22Rv1 (cell line): ENCODE results near the gene HGS.

Experiments
- H3K27ac ChIP-seq: fragments of 450-650 bp; 2 replicates; pipeline ENCODE4 v1.5.1; 2017
- ZFX ChIP-seq: fragments of 450-650 bp; IDR thresholded peaks from 2 replicates; pipeline ENCODE4 v1.6.1; 2017; ENCODE audit warnings: antibody characterized with exemption, borderline replicate concordance
- TF ChIP-seq, protein P1 (sequence below): fragments of 450-650 bp; IDR thresholded peaks from 2 replicates; pipeline ENCODE4 v1.5.1; 2017; ENCODE audit warnings: mild to moderate bottlenecking

HGS gene

DNA sequence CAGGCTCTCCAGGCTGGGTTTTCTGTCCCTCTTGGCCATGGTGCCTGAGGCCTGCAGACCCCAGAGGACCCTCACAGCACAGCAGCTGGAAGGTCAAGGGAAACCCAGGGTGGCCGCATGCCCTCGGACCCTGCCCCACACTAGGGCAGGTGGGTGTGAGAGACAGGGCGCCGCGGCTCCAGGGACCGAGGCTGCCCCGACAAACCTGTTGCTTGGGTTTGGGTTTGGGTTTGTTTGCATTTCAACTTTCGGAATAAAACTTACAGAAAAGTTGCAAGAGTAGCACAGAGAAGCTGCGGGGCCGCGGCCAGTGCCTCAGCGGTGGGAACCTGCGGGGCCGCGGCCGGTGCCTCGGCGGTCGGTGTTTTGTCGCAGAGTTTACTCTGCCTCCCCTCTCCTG is 7.8 kb downstream of the HGS start:
- TF ChIP-seq, protein P1, sequence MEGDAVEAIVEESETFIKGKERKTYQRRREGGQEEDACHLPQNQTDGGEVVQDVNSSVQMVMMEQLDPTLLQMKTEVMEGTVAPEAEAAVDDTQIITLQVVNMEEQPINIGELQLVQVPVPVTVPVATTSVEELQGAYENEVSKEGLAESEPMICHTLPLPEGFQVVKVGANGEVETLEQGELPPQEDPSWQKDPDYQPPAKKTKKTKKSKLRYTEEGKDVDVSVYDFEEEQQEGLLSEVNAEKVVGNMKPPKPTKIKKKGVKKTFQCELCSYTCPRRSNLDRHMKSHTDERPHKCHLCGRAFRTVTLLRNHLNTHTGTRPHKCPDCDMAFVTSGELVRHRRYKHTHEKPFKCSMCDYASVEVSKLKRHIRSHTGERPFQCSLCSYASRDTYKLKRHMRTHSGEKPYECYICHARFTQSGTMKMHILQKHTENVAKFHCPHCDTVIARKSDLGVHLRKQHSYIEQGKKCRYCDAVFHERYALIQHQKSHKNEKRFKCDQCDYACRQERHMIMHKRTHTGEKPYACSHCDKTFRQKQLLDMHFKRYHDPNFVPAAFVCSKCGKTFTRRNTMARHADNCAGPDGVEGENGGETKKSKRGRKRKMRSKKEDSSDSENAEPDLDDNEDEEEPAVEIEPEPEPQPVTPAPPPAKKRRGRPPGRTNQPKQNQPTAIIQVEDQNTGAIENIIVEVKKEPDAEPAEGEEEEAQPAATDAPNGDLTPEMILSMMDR = no peak
- no peak for TF ChIP-seq ZFX
- H3K27ac ChIP-seq = no peak overlapping the region

DNA sequence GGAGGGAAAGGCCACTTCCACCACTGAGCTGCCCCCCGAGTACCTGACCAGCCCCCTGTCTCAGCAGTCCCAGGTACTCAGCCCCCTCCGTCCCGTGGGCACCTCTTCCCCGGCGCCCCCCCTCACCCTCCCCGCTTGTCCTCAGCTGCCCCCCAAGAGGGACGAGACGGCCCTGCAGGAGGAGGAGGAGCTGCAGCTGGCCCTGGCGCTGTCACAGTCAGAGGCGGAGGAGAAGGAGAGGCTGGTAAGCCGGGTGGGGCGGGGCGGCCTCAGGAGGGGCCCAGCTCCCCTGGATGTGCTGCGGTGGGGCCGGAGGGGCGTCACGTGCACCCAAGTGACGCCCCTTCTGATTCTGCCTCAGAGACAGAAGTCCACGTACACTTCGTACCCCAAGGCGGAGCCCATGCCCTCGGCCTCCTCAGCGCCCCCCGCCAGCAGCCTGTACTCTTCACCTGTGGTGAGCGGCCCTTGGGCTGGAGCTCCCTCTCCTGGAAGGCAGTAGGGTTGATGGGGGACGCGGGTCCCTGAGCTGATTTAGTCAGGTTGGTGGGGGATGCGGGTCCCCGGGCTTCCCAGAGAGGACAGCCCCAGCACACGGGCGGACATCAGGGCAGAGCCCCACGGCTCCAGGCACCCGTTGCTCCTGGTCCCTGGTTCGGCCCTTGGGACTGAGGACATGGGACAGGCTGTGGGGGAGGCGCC is 9.8 kb downstream of the HGS start:
- TF ChIP-seq, protein P1 = peak; percentile 17
- TF ChIP-seq ZFX = no peak
- H3K27ac ChIP-seq = no peak overlapping the region

DNA sequence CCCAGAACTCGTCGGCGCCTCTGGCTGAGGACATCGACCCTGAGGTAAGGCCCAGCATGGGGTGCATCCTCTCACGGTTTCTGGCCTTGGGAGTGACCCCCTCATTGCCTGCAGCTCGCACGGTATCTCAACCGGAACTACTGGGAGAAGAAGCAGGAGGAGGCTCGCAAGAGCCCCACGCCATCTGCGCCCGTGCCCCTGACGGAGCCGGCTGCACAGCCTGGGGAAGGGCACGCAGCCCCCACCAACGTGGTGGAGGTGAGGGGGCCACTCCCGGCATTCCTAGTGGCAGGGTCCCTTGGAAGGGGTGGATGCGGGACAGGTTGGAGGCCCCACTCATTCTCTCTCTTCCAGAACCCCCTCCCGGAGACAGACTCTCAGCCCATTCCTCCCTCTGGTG is 11.0 kb downstream of the HGS start:
- TF ChIP-seq, protein P1 = no peak
- no peak for TF ChIP-seq ZFX
- no peak overlapping the region for H3K27ac ChIP-seq

DNA sequence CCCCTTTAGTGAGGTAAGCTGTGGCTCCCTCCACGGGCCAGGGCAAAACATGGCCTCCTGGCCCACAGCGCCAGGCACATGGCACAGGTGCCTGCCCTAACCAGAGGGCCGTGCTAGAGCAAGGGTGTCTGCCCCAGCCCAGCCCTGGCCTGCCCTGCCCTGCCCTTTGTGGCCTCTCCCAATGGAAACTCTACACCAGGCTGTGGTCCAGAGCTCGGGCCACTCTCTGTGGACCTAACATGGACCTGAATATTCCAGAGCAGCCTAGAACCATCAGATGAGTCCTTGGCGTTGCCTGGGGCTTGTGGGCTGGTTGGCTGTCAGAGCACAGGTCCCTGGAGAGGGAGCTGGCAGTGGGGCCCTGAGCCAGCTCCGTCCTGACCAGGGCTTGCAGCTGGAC is 11.4 kb downstream of the HGS start:
- TF ChIP-seq, protein P1 = no peak
- TF ChIP-seq ZFX = no peak
- H3K27ac ChIP-seq = no peak overlapping the region

DNA sequence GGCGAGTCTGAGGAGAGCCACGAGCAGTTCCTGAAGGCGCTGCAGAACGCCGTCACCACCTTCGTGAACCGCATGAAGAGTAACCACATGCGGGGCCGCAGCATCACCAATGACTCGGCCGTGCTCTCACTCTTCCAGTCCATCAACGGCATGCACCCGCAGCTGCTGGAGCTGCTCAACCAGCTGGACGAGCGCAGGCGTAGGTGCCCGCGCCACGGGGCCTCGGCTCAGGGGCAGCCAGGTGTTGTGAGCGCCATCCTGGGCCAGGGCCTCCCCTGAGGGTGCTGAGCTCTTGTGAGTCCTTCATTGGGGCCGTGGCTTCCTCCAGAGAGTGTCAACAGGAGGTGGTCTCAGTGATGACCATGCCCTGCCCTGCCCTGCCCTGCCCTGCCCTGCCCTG is 12.0 kb downstream of the HGS start:
- TF ChIP-seq, protein P1 = no peak
- TF ChIP-seq ZFX = no peak

DNA sequence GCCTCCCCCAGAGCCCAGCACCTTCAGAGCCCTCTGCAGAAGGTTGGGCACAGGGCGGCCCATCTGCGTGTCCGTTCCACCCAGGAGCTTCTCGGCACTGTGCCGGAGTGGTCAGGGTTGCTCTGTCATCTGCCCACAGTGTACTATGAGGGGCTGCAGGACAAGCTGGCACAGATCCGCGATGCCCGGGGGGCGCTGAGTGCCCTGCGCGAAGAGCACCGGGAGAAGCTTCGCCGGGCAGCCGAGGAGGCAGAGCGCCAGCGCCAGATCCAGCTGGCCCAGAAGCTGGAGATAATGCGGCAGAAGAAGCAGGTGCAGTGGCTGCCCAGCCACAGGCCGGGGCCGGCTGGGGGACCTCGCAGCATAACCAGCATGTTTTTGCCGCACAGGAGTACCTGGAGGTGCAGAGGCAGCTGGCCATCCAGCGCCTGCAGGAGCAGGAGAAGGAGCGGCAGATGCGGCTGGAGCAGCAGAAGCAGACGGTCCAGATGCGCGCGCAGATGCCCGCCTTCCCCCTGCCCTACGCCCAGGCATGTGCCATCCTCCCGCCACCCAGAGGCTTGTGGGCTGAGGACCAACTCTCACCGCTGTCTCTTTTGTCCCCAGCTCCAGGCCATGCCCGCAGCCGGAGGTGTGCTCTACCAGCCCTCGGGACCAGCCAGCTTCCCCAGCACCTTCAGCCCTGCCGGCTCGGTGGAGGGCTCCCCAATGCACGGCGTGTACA is 12.6 kb downstream of the HGS start:
- H3K27ac ChIP-seq = no peak overlapping the region
- TF ChIP-seq, protein P1 = no peak
- TF ChIP-seq ZFX = no peak

More for the DNA sequence above, 12.0 kb downstream of the HGS start:
- H3K27ac ChIP-seq = no peak overlapping the region
